Heart right ventricle (tissue), 16 donors: ENCODE results near the gene DISC1. TPM values are rescaled to one million over a fixed set of nuclear protein-coding genes. Genes with fewer than 3 reads are reported as not detected.
A peak's percentile ranks its signal among the peaks of the same experiment; 100 is the strongest.

Experiments used
- ATAC-seq, 8 donors: fragments of 200-7000 bp; cut with Tn5 transposase; one replicate each; pipeline ENCODE4 v1.9.1; 2020; ENCODE audit warnings: mild to moderate bottlenecking in 8 of 8, moderate library complexity in 8 of 8, moderate number of reproducible peaks in 1 of 8
- DNase-seq, 2 donors: peaks; one replicate each; pipeline ENCODE4 v3.0.0-alpha.2; 2020
- H3K27ac ChIP-seq, 10 donors: fragments of 200-600 bp; sonication (generic) in 2 of 10; one replicate each; pipeline versions ENCODE4 v1.5.0 to v1.8.0; 2020 to 2022; ENCODE audit warnings: mild to moderate bottlenecking in 3 of 10
- H3K27me3 ChIP-seq, 7 donors: fragments of 200-600 bp; one replicate each; pipeline ENCODE4 v1.8.0; 2021 to 2022; ENCODE audit warnings: mild to moderate bottlenecking in 2 of 7
- H3K36me3 ChIP-seq, 9 donors: fragments of 200-600 bp; sonication (generic) in 1 of 9; one replicate each; pipeline versions ENCODE4 v1.5.0 to v1.8.0; 2020 to 2022; ENCODE audit warnings: mild to moderate bottlenecking in 2 of 9
- H3K4me1 ChIP-seq, 9 donors: fragments of 200-600 bp; sonication (generic) in 1 of 9; one replicate each; pipeline versions ENCODE4 v1.5.0 to v1.8.0; 2020 to 2022; ENCODE audit warnings: mild to moderate bottlenecking in 4 of 9
- H3K4me3 ChIP-seq, 10 donors: fragments of 200-600 bp; sonication (generic) in 2 of 10; one replicate each; pipeline versions ENCODE4 v1.5.0 to v1.8.0; 2020 to 2022; ENCODE audit warnings: mild to moderate bottlenecking in 7 of 10, moderate library complexity in 2 of 10
- H3K9me3 ChIP-seq, 11 donors: fragments of 200-600 bp in 10 of 11; sonication (generic) in 2 of 11; one replicate each; pipeline versions ENCODE4 v1.5.0 to v1.8.0; 2013 to 2022; ENCODE audit warnings: mild to moderate bottlenecking in 2 of 11, control low read depth in 1 of 11, moderate library complexity in 1 of 11
- WGBS, 2 donors: extraction: QIAGEN DNeasy Blood & Tissue Kit; methylation state at CpG; one replicate each; pipeline ENCODE4 v1.1.7; 2013; ENCODE audit warnings: inconsistent platforms in 1 of 2; 5-methylcytosine and 5-hydroxymethylcytosine counted together
- intact Hi-C, 10 donors: fragments of 100-400 bp; cut with DNase I; formaldehyde crosslinking; loops; one replicate each; pipeline versions ENCODE4 v1.11.1 to v1.14.2; 2022
- polyA plus RNA-seq, 2 donors: library from polyadenylated mRNA; stranded (reverse); fragments of 200-250 nt; gene quantifications; one replicate each; pipeline ENCODE4 v1.2.3, GENCODE V29; 2013
- total RNA-seq, 10 donors: library from RNA; stranded (reverse); fragmentation: NEBNext Ultra II Directional in 3 of 10; extraction: Animal tissue kit (Norgen Biotek cat#: 25700) in 3 of 10; gene quantifications; one replicate each; pipeline versions ENCODE4 v1.2.1 to v1.2.4, GENCODE V29; 2021 to 2023
- TF ChIP-seq, protein P1 (sequence below), 9 donors: fragments of 200-600 bp; sonication (generic) in 2 of 9; IDR thresholded peaks; one replicate each; pipeline versions ENCODE4 v1.5.0 to v1.8.0; 2021 to 2022; ENCODE audit warnings: antibody characterized with exemption in 9 of 9, mild to moderate bottlenecking in 5 of 9, moderate library complexity in 1 of 9
- donor health status: Arrhythmogenic right ventricular cardiomyopathy.
- donor health status: ischemic (EF 13 %, LVEDD 7.1; RV severe dilation, severe dysfunction).
- donor health status: healthy with polysubstance abuse.
- donor health status: DM: no; HTN: yes; CAD: no.
- donor health status: DM: no; HTN: no; CAD: no.
- donor health status: ischemic (EF 25% LVEDD 6.9; RV normal size, moderate dysfunction).
- donor health status: ischemic (EF 25% LVEDD 5.7; RV mildly dilated, moderate dysfunction).
- donor health status: healthy.
- donor health status: DM: yes; HTN: yes; CAD: no.
- donor health status: Ischemic cardiomyopathy.
- donor health status: ischemic (EF 35%, LVEDD 5.7; RV mildly dilated, moderate dysfunction).
- donor health status: nonischemic (EF 11% LVEDD 7.7; RV severe dilation, severe dysfunction).
- donor health status: DM: yes; HTN: yes; CAD: no.
- donor health status: PGD.
- donor health status: ischemic (EF 29% LVEDD 5.4; RV normal size, mild dysfunction).
- donor health status: nonischemic (EF 23%, LVEDD 6.1; RV moderate dilation, normal function).

DISC1 gene
- total and polyA plus RNA-seq, 12 donors = 1.4 to 6.4 (median 4.0) TPM

DNA sequence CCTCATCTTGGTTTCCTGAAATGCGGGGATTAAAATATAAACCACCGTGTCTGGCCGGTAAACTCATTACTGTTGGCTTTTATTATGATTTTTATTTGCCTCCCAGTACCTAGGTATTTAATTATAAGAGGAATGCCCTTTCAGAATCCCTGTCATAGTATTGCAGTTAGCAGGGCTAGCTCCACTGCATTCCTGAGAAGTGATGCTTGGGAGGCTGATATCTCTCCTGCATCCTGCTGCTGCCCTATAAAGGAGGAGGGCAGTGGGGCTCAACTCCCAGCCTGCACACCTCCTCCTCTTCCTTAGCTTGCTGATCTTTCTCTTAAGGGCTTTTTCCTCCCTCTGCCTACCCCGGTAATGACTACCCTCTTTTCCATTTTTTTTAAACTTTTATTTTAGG lies 19.9 kb upstream of the DISC1 start:
- WGBS, 2 donors = 69 to 73% methylated on average over 4 of the region's 4 CpGs
- intact Hi-C loops = loop anchor here in 3 of 10 donors (5.0 to 10.0 kb wide), 3 partner anchors 244 to 362 kb away; partner anchors contain the start of gene GNPAT (in 1 of the 3)

DNA sequence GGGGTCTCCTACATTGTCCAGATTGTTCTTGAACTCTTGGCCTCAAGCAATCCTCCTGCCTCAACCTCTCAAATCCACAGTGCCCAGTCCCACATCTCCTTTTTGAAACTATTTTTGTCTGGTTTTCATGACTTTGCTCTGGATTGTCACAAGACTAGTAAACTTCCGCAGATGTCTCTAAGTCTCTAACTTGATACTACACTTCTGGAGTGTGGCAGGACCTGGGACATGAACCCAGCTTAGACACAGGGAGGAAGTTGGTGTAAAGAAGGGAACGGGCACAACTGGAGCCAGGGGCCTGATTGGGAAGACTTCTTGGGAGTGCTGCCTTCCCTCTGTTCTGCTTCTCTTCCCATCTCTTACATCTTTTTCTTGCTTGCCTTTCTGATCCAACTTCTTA lies 16.2 kb upstream of the DISC1 start:
- peaks cover 0 to 3% (median 0%) of the 10 kb centered on the region in 7 donors for H3K27me3 ChIP-seq
- ATAC-seq (peak in 3 of 8 donors; percentile 41 to 77 (median 53)), DNase-seq (no peak)
- H3K27ac ChIP-seq = no peak overlapping the region
- peaks cover 0 to 11% (median 0%) of the 10 kb centered on the region in 11 donors for H3K9me3 ChIP-seq
- H3K4me3 ChIP-seq = no peak overlapping the region
- TF ChIP-seq, protein P1, sequence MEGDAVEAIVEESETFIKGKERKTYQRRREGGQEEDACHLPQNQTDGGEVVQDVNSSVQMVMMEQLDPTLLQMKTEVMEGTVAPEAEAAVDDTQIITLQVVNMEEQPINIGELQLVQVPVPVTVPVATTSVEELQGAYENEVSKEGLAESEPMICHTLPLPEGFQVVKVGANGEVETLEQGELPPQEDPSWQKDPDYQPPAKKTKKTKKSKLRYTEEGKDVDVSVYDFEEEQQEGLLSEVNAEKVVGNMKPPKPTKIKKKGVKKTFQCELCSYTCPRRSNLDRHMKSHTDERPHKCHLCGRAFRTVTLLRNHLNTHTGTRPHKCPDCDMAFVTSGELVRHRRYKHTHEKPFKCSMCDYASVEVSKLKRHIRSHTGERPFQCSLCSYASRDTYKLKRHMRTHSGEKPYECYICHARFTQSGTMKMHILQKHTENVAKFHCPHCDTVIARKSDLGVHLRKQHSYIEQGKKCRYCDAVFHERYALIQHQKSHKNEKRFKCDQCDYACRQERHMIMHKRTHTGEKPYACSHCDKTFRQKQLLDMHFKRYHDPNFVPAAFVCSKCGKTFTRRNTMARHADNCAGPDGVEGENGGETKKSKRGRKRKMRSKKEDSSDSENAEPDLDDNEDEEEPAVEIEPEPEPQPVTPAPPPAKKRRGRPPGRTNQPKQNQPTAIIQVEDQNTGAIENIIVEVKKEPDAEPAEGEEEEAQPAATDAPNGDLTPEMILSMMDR (IDR thresholded peaks at IDR 0.05) = no peak
- 88 to 91% methylated on average over 2 of the region's 2 CpGs for WGBS, 2 donors
- H3K4me1 ChIP-seq = peaks cover 0 to 51% (median 0%) of the 10 kb centered on the region in 9 donors
- intact Hi-C loops = no loop called here
- H3K36me3 ChIP-seq = no peaks in the 10 kb centered on the region

More for the DNA sequence above, 19.9 kb upstream of the DISC1 start:
- peaks cover 0 to 3% (median 0%) of the 10 kb centered on the region in 7 donors for H3K27me3 ChIP-seq
- H3K27ac ChIP-seq = no peak overlapping the region
- DNase-seq = no peak
- H3K4me1 ChIP-seq = peaks cover 8 to 37% (median 16%) of the 10 kb centered on the region in 9 donors
- no peak for ATAC-seq
- H3K9me3 ChIP-seq = peaks cover 0 to 11% (median 0%) of the 10 kb centered on the region in 11 donors
- no peak overlapping the region for H3K4me3 ChIP-seq
- TF ChIP-seq, protein P1 (IDR thresholded peaks at IDR 0.05) = no peak
- no peaks in the 10 kb centered on the region for H3K36me3 ChIP-seq

DNA sequence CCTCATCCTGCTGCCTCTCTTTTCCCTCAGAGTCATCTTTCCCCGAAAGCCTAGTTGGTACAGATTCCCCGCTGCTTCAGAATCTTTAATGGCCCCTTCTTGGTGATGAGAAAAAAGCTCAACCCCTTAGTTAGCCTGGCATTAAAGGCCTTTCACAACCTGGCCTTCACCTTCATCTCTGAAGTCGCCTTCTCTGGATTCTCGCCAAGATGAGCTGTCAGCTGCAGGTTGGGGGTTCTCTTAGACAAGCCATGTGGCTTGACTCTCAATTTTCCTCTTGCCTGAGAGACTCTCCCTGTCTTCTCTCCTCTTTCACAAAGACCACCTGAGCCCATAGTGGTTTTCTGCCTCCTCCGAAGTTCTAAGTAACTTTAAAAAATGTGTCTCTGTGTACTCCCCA lies 15.5 kb upstream of the DISC1 start:
- DNase-seq (no peak), ATAC-seq (no peak)
- Histone ChIP-seq H3K27me3 (peaks cover 0 to 3% (median 0%) of the 10 kb centered on the region in 7 donors), H3K9me3 (peaks cover 0 to 11% (median 0%) of the 10 kb centered on the region in 11 donors), H3K27ac (no peak overlapping the region), H3K4me1 (peaks cover 0 to 54% (median 0%) of the 10 kb centered on the region in 9 donors), H3K36me3 (no peaks in the 10 kb centered on the region), H3K4me3 (no peak overlapping the region)
- TF ChIP-seq, protein P1 (IDR thresholded peaks at IDR 0.05) = no peak
- intact Hi-C loops = no loop called here
- 73 to 81% methylated on average over 5 of the region's 5 CpGs for WGBS, 2 donors

DNA sequence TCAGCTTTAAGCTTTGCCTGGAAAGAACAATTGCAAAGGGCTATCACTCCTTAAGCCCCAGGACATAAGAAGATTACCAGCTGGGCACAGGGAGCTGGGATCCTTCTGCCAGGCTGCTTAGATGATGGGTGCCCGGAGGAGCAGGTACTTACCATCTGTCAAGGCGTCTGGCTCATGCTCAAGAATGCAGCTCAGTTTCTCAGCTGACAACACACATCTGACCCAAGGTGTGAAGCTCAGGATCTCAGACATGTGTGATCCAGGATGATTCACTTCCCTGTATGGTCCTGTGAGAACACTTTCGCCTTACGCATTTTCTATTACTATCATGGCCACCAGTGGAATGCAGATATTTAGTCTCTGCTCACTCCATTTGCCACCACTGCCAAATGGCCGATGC lies 14.7 kb upstream of the DISC1 start:
- TF ChIP-seq, protein P1 (IDR thresholded peaks at IDR 0.05) = no peak
- no peak overlapping the region for H3K4me3 ChIP-seq
- WGBS, 2 donors = 86 to 89% methylated on average over 5 of the region's 5 CpGs
- H3K36me3 ChIP-seq = no peaks in the 10 kb centered on the region
- H3K9me3 ChIP-seq = peaks cover 0 to 11% (median 0%) of the 10 kb centered on the region in 11 donors
- ATAC-seq (no peak), DNase-seq (no peak)
- intact Hi-C loops = no loop called here
- H3K27ac ChIP-seq = peak overlapping the region in 1 of 10 donors; percentile 78
- H3K27me3 ChIP-seq = peaks cover 0 to 3% (median 0%) of the 10 kb centered on the region in 7 donors
- H3K4me1 ChIP-seq = peaks cover 0 to 62% (median 0%) of the 10 kb centered on the region in 9 donors
